LNCaP clone FGC (cell line): Measurements from ENCODE around the gene LIF.

Source experiments
- DNase-seq: peaks from one replicate; pipeline ENCODE4 v3.0.0-alpha.2; 2011; ENCODE audit warnings: low read depth
- H3K4me3 ChIP-seq: 2 replicates; pipeline ENCODE4 v1.5.1; 2011; ENCODE audit warnings: mild to moderate bottlenecking, low read depth, low read length, control low read depth
- CTCF ChIP-seq: IDR thresholded peaks from 2 replicates; pipeline ENCODE4 v1.5.1; 2012; ENCODE audit warnings: mild to moderate bottlenecking; ENCODE audit not compliant: control insufficient read depth, insufficient read depth; ENCODE audit errors: extremely low read depth

The LIF gene

GRCh38 chr22:30277547-30278344, 31.2 kb upstream of the LIF start:
- TF ChIP-seq CTCF: no peak
- no peak for DNase-seq
- H3K4me3 ChIP-seq: no peak overlapping the region

DNA sequence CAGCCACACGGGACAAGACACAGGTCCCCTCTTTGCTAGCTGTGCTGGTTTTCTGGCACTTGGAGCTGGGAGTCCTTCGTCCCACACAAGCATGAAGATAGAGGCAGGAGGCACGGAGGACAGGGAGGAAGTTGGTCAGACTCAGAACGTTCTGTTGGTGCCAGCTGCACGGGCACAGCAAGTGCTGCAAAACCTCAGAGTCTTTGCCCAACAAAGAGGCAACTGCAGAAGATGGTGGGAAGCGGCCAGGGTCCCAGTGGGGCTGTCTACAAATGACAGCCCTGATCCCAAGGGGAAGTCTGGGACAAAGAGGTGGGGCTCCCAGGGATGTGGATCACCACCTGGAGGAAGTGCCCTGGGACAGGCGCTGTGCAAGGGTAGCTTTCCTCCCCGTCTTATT, 29.5 kb upstream of the LIF start:
- no peak for TF ChIP-seq CTCF
- no peak overlapping the region for H3K4me3 ChIP-seq
- no peak for DNase-seq

GRCh38 chr22:30275625-30276024, 29.1 kb upstream of the LIF start:
- H3K4me3 ChIP-seq: no peak overlapping the region
- no peak for TF ChIP-seq CTCF
- no peak for DNase-seq

GRCh38 chr22:30274437-30274812, 27.9 kb upstream of the LIF start:
- no peak for DNase-seq
- no peak for TF ChIP-seq CTCF
- no peak overlapping the region for H3K4me3 ChIP-seq

- no peak for DNase-seq
- TF ChIP-seq CTCF: no peak
- no peak overlapping the region for H3K4me3 ChIP-seq
These were observed 27.3 kb upstream of the LIF start for GRCh38 chr22:30273711-30274436.

DNA sequence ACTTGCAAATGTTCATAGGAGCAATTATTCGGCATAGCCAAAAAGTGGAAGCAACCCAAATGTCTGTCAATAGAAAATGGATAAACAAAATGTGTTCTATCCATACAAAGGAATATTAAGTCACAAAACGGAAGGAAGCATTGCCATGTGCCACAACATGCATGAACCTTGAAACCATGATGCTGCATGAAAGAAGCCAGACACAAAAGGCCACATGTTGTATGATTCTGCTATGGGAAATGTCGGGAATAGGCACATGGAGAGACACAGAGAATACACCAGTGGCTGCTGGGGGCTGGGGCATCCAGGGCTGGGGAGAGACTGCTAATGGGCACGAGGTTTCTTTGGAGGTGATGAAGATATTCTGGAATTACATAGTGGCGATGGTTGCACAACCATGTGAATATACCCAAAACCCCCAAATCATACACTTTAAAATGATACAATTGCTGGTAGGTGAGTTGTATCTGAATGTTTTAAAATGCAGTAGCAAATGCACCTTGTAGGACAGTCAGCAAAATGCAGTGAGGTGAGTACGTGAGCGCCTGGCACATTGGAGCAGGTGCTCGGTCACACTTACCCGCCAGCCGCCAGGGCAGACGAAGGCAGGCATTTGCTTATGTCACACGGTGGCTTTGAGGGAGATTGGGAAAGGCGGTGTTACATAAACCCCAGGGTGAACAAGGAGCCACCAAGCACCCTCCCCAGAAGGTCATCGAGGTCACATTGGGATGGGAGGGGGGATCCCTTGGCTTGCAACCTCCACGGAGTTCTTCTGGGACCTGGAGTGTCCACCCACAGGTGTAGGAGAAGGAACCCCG, 26.4 kb upstream of the LIF start:
- TF ChIP-seq CTCF: no peak
- no peak overlapping the region for H3K4me3 ChIP-seq
- no peak for DNase-seq
